GM18870 (cell line): ENCODE results near the gene YIF1A.
"Not testable (repeated sequence)": the region's sequence is repeated elsewhere in the genome, so short reads cannot be mapped to it uniquely, and the experiment has no call there.

Experiments used
- ATAC-seq: cut with Tn5 transposase; IDR thresholded peaks from one replicate; pipeline ENCODE4 v1.9.1; 2021; ENCODE audit warnings: moderate library complexity; ENCODE audit not compliant: unreplicated experiment

Gene YIF1A

DNA sequence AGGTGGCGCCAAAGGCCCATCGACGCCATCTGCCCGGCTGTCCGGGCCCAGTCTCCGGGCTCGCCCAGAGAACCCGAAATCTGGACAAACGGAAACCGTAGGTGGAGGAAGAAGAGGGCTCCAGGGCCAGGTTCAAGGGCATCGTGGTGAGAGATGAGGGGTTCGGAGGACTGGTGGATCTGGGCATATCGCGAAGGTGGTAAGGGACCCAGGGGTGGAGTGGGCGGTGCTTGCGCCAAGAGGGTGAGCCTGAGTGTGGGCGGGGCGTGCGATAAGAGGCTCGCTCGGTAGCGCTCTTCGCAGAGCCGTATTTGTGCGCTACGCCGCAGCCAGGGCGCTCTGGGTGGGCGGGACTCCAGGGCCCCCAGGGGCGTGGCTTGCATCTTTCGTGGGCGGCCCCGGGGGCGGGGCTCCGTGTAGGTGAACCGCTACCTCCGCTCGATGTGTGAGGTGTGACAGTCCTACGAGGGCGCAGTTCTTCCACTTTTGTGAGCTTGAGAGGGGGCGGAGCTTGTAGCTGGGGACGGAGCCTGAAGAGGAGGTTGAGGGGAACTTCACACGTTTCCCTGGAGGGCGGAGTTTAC, 23.1 kb upstream of the YIF1A start:
- peak; percentile 65 for ATAC-seq

DNA sequence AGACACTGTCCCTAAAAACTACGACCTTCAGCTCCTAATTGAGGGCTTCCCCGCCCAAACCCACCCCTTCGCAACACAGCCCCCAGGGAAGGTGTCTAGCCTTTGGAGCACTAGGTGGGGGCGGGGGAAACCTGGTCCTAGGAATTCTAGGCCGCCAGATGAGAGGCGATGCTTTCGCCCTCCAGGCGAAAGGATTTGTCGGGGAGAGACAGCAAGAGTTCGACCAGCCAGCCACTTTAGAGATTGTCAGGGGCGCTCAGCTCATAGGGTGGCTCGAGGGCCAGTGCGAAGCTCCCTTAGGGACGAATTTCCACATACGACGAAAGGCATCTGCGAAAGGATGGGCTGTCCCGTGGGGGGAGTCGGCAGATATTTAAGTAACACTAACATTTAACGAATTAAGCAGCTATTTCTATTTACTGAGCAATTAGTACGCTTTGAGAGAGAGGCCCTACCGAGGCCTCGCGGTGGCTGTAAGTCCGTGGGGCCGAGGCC, 22.6 kb upstream of the YIF1A start:
- ATAC-seq = no peak

DNA sequence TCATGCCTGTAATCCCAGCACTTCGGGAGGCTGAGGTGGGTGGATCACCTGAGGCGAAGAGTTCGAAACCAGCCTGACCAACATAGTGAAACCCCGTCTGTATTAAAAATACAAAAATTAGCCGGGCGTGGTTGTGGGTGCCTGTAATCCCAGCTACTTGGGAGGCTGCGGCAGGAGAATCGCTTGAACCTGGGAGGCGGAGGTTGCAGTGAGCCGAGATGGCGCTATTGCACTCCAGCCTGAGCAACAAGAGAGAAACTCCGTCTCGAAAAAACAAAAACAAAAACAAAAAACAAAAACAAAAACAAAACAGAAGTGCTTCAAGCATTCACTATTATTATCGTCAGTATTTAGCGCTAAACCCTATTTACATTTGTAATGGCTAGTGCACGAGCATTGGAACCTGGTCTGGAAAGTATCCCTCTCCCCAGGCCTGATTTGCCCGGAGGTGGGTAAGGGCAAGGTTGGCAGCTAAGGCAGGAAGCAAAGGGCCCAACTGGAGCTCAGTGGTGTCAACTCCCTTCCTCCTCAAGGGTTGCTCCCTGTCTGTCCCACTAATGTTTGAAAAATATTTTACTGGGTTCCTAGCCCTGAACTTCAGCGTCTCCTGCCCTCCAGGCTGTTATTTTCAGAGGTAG, 22.0 kb upstream of the YIF1A start:
- ATAC-seq = not testable (repeated sequence)

DNA sequence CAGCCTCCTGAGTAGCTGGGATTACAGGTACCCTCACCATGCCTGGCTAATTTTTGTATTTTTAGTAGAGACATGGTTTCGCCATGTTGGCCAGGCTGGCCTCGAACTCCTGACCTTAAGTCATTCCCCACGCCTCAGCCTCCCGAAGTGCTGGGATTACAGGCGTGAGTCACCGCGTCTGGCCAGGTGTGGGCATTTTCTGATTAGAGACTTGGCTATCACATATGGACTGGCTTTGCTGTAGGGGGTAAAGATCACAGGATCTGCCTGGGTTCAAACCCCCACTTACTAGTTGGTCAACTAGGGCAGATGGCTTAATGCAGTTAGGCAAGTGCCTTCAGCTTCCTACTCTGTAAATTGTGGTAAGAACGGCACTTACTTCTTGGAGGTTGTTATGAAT, 21.4 kb upstream of the YIF1A start:
- ATAC-seq = no peak

DNA sequence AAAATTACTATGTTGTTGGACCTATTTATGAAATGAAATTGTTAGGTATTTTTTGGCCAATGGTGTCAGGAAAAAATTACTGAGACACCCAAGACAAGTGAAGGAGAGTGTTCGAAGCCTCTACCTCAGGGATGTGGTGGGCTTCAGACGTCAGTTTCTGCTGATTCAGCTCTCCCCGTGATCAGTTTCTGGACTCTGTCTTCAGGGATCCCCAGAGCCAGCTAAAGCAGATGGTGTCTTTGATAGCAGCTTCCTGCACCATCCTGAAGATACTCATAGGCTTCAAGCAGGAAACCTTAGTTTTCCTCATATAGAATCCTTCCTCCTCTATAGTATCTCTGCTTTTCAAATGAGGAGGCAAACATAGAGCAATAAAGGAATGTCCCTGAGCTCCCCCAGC, 20.5 kb upstream of the YIF1A start:
- ATAC-seq = no peak

DNA sequence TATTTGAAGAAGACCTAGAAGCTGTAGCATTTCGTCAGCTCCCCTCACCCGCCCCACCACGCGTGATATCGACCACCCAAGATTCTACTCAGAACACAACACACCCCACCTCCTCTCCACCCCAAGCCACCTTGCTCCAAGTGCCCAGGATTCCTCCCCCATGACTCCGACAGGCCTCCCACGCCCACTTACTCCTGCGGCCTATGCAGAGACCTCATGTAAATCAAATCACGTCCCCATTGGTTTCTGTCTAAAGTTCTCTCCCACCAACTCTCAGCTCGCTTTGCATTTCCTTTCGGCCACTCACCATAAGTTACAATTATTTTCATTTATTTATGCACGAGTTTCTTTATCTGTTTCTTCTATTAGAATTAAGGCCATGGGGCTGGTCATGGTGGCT, 13.7 kb upstream of the YIF1A start:
- ATAC-seq = no peak

DNA sequence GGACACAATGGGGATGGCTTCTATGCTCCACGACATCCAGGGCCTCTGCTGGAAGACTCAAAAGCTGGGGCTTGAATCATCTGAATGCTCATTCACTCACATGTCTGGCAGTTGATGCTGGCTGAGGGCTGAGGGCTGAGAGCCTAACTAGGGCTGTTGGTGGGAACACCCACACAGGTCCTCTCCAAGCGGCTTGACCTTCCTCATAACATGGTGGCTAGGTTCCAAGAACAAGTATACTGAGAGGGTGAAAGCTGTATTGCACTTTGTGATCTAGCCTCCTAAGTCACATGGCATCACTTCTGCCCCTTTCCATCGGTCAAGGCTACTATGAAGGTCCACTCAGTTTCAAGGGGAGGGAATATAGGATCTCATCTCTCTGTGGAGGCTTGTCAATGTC, 10.2 kb upstream of the YIF1A start:
- no peak for ATAC-seq

DNA sequence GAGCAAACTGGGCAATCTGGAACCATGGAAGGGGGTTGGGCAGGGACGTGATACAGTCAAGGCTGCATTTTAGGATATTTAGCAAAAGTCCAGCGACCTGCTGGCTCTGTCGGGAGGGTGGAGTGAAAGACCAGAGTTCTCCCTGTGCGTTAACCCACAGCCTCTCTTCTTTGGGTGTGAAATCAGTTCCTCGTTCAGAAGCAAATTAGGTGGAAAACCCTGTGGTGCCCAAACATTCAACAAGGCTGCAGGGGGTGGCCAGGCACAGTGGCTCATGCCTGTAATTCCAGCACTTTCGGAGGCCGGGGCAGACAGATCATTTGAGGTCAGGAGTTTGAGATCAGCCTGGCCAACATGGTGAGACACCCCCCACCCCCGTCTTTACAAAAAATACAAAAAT, 8.7 kb upstream of the YIF1A start:
- ATAC-seq = no peak

DNA sequence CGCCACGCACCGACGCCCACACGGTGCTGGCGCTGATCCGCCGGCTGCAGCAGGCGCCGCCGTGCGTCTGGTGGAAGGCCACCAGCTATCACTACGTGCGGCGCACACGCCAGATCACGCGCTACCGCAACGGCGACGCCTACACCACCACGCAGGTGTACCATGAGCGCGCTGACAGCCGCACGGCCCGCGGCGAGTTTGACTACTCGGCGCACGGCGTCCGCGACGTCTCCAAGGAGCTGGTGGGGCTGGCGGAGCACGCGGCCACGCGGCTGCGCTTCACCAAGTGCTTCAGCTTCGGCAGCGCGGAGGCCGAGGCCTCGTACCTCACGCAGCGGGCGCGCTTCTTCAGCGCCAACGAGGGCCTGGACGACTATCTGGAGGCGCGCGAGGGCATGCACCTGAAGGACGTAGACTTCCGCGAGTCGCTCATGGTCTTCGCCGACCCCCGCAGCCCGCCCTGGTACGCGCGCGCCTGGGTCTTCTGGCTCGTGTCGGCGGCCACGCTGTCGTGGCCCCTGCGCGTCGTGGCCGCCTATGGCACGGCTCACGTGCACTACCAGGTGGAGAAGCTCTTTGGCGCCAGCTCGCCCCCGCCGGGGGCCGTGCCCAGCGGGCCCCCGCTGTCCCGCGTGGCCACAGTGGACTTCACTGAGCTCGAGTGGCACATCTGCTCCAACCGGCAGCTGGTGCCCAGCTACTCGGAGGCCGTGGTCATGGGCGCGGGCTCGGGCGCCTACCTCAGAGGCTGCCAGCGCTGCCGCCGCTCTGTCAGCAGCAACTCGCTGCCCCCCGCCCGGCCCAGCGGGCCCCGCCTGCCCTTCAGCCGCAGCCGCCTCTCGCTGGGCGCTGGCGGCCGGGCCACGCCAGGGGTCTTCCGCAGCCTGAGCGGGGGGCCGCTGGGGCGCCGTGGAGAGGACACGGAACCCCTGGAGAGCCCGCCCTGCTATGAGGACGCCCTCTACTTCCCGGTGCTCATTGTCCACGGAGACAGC, 6.0 kb upstream of the YIF1A start:
- ATAC-seq = no peak

DNA sequence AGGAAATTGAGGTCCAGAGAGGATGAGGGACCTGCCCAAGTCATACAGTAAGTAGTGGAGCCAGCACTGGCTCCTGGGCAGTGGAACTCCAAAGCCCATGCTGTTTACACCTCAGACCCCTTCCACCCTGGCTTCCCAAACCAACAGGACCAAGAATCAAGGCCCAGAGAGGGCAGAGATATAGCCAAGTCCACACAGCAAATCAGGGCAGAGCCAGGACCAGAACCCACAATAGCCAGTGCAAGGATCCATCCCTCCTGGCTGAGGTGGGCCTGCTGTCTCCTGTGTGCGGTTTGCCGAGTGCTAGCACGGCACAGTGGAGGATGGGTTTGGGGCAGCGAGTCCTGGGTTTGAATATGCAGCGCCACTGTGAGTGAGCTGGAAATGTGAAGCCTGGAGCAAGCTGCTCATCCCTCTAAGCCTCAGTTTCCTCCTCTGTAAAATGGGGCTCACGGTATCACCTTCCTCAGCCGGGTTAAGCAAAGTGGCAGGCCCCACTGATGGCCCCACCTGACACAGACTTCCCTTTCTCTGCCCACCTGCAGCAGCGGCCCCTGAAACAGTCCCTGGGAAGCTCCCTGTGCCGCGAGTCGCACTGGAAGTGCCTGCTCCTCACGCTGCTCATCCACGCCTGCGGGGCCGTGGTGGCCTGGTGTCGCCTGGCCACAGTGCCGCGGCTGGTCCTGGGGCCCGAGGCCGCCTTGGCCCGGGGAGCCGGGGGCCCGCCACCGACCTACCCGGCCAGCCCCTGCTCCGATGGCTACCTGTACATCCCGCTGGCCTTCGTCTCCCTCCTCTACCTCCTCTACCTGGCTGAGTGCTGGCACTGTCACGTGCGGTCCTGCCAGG, 5.1 kb upstream of the YIF1A start:
- no peak for ATAC-seq

DNA sequence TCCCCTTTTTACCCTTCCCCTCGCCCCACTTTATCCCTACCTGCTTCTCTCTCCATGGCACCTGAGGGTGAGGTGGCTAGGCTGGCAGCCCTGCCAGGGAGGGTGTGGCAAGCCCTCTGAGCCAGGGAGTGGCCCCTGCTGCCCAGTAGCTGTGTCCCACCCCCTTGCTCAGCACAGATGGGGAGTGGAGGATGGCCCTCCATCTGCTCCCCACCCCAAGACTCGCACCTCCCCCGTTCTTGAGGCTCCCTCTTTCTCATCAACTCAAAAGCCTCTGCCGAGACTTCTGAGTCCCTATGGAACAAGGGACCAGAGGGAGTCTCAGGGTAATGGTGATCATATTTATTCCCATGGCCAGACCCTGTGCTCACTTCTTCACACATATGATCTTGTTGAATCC, 4.4 kb upstream of the YIF1A start:
- no peak for ATAC-seq

DNA sequence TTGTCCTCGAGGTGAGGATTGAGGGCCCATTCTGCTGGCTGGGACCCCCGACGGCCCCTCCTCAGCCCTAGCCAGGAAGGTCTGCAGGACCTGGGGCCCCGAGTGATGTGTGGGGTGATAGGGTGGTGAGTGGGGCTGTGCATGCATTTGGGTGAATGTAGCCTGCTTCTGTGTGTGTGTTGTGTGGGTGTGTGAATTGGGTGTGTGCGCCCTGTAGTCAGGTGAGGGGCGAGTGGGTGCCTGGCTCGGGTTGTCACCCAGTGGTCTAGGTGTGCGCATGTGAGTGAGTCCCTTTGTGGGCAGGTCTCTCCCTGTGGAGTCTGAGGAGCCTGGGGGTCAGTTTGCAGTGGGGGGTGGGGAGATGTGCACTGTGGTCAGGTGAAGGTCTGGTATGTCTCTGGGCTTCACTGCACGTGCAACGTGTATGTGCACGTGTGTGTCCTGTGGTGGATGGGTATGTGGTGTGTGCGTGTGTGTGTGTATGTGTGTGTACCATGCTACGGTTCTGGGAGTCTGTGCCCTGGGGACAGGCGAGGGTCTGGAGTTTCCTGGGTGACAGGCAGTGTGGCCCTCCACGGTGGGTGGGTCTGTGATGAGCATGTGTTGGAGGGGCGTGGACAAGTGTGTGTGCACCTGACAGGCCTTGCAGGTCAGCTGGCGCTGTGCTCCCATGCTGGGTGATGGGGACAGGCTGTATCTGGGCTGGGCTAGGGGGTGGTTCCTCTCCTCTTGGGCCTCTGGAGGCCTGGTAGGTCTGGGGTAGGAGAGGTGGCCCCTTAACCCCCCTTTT, 3.8 kb upstream of the YIF1A start:
- no peak for ATAC-seq

DNA sequence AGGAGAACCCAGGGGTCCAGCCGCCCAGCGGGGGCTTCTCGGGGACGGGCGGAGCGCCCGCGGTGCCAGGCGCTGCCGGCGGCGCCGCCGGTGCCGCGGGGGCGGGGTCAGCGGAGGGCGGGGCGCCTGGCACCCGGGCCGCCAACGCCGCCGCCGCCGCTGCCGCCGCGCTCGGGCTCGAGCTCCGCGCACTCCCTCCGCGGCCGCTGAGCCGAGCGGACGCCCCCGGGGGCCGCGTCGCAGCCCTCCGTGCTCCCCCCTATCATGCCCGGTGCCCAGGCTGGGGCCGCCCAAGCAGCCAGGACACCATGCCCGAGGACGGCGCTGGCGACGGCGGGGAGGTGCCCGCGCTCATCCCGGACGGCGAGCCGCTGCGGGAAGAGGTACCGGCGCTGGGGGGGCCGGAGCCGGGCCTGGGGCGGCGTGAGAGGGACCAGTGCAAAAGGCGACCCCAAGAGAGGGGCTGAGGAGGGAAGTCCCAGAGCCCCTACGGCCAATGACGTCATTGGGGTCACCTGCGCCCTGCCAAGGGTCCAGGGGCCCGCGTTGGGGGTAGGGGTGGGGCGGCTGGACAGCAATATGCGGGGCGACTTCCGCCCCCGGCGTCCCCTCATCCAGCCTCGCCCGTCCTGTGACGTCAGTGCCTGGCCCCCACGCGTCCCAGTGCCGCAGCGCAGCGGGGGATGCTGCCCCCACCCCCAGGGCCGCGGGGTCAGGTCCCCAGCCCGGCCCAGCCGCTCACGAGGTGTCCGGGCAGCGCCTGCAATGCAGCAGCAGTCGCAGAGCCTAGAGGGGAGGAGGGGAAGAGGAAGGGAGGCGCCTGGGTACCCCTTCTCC, 3.0 kb upstream of the YIF1A start, which contains the start of gene TMEM151A:
TSS of gene TMEM151A (plus strand) at position 189 of the 837 bp plus-strand sequence. CDS start at position 309, 120 bp downstream.
- ATAC-seq = no peak

DNA sequence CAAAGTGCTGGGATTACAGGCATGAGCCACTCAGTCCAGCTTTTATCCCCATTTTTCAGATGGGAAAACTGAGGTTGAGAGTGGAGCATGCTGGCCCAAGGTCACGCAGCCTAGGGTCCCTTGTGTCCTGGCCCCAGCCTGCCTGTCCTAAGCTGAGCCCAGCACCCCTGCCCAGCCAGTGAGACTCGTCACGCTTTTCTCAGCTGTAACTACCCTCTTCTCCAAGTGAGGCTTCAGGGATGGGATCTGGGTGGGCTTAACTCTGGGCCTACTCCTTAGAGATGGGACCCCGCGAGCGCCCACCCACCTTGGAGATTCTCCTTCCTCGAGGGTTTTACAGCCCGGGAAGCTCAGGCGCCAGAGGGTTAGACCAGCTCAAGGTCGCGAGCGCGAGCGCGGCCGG, 2.4 kb upstream of the YIF1A start:
- no peak for ATAC-seq

DNA sequence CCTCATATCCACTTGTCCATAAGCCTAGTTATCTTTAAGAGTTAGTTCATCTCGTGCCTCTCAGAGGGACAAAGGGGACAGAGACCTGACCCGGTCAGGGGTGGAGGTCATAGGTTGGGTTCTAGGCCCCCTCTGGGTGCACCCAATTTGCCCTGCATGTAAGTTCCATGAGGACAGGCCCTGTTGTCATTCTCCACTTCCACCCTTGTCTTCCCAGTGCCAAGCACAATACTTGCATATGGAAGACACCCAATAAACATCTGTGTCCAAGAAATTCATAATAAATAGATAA, 1.3 kb upstream of the YIF1A start:
- no peak for ATAC-seq

DNA sequence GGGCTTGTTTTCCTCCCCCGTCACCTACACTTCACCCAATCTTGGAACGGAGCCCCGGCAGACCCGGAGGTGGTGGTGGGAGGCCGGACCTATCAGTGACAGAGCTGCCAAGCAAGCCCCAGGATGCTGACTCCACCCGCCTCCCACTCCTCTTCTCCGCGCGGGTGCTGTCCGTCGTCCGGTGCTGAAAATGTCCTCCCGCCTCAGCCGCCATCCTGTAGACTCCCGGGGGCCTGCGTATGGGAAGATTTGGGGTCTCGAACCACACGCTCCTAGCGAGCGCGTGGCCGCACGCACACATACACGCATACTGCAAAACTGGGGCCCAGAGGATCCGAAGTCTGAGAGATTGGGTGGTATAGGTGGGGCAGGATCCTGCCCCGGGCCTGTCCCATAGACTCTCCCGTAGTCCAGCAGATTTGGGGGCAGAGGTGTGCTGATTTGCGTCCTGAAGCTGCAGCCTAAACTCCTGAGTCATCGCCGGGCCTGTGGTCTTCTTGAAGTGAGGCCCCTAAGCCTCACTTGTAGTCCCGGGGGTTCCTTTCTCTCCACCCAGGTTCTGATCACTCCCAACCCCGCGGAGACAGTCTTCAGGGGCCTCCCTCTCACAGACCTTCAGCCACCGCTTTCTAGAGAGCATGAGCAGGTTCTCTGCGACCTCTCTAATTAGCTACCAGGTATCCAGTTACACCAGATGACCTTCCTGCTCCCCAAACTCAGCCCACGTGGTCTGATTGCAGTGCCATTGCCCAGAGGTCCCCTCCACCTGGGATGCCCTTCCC, 796 bp upstream of the YIF1A start:
- peak; percentile 15 for ATAC-seq

DNA sequence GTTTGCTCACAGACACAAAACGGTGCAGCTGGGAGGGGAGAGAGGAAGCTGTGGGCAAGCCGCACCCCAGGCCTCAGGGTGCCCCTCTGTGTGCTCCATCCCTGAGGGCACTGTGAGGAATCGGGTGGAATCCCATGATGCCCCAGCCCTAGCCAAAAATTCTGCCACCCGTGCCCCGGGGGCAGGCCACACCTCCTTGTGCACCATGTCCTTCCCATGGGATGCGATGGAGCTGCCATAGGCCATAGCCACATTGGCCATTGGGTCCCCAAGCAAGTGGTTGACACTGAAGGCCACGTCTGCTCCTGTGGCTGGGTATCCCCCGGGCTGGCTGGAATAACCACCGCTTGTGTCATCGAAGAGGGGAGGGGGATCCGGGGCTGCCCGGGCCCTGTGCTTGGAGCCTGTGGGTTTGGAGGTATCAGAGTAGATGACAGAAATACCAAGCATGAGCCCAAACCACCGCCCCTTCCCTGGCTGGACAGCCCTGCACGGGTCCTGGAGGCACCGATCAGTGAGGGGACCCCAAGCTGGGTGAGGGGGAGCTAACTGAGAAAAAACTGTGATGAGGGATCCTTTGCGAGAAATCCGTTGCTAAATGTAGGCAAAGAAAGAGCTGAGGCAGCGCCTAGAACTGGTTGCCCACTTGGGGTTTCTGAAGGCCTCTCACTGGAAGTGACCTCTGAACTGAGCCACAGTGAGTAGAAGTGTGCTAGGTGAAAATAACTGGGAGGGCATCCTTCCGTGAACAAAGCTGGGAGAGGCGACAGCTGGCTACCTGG, 863 bp downstream of the YIF1A start:
- ATAC-seq = no peak
